HL-60 (cell line): ENCODE measurements around the gene KAZN.

Experiments used
- POLR2AphosphoS5 ChIP-seq: IDR thresholded peaks from 2 replicates; pipeline ENCODE4 v1.6.1; 2012; ENCODE audit warnings: low read depth
- TF ChIP-seq, protein P1 (sequence below): IDR thresholded peaks from one replicate; pipeline ENCODE4 v1.5.1; 2011; ENCODE audit warnings: low read length, control low read depth, inconsistent platforms; ENCODE audit not compliant: insufficient read depth

- TF ChIP-seq, protein P1, sequence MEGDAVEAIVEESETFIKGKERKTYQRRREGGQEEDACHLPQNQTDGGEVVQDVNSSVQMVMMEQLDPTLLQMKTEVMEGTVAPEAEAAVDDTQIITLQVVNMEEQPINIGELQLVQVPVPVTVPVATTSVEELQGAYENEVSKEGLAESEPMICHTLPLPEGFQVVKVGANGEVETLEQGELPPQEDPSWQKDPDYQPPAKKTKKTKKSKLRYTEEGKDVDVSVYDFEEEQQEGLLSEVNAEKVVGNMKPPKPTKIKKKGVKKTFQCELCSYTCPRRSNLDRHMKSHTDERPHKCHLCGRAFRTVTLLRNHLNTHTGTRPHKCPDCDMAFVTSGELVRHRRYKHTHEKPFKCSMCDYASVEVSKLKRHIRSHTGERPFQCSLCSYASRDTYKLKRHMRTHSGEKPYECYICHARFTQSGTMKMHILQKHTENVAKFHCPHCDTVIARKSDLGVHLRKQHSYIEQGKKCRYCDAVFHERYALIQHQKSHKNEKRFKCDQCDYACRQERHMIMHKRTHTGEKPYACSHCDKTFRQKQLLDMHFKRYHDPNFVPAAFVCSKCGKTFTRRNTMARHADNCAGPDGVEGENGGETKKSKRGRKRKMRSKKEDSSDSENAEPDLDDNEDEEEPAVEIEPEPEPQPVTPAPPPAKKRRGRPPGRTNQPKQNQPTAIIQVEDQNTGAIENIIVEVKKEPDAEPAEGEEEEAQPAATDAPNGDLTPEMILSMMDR = no peak
- TF ChIP-seq POLR2AphosphoS5 = no peak
Measured at GRCh38 chr1:15000030-15000429, 401.5 kb downstream of the KAZN start.
